ENCODE measurements around the gene SAMD4A.
"Not testable (repeated sequence)": the region's sequence is repeated elsewhere in the genome, so short reads cannot be mapped to it uniquely, and the experiment has no call there.

SAMD4A gene

DNA sequence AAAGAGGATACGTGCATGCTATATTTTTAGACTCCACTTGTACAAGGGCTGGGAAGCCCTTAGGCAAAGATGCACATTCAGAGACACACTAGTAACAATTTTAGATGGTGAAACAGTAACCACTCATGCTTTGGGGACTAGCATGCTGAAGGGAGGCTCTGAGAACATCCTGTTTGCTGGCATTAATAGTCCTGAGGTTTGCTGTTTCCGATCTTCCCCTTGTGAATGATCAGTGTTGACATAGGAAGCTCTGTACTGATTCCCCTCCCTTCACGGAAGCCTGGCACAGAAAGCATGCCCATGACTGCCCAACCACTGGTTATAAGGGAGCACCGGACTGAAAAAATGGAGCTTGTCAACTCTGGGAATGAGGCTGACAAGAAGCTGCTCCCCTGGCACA, 171.1 kb downstream of the SAMD4A start:
- DNase-seq, result no peak

DNA sequence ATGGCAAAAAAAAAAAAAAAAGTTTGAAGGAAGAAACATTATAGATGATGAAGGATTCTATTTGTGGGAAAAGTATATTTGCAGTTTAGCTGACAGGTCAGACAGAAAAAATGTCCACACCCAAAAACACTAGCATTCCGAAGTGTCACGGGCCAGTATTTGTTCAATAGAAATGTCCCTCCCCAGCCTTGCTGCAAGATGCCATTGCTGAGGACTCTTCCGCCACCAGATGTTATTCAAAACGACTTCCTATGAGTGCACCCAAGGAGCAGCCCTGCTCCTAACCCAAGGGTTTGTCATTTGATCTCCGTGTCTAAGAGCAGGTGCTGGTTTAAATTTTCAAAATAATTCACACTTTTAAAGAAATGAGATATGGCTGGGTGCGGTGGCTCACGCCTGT, 172.6 kb downstream of the SAMD4A start:
- DNase-seq, result no peak

DNA sequence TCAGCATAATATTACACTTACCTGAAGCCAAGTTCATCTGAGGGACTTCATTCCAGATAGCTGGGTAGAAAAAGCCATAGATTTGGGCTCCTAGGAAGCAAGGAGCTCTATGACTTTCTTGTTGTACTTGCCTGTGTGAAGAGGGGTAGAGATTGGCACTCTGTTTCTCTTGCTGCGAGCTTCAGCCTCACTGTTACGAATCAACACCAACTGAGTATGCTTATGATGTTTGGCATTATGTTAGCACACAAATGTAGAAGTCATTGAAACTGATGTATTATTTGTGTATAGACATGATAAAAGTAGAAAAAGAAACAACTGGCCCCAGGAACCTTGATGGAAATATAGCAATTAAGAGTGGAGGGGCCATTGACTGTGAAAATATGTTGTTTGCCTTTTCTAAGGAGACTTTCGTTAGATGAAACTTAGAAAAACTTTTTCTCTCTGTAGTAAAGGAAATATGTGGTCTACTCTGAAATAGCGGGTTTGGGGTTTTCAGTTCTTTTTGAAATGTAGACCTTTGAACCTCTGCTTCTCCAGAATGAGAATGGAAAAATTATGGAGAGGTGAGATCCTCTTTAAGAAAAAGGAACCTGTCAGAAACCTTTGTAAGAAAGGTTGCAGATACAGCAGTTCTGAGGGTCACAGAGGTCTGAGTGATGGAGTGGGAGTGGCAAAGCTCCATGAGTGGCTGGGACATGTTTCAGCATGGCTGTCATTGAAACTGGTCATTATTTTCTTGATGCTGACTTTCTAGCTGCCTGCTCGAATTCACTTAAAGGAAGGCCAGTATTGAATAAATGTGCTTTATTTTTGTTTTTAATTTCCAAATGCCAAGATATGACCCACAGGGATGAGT, 175.8 kb downstream of the SAMD4A start:
- no peak for DNase-seq

DNA sequence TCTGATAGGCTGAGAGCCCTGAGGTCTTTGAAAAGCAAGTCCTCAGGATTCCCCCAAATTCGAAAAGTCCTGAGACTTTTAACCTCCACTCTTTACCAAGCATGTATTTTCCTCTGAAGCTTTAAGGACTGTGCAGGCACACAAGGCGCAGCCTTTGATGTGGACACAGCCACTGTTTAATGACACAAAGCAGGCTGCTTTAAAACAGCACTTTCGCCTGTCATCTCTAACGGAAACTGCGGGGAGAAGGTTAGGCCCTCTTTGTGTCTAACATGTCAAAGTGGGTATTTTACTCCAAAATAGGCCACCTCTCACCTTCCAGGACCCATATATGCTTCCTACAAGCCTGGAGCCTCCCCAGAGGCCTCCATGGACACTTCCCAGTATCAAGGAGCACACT, 176.5 kb downstream of the SAMD4A start:
- DNase-seq, result no peak

DNA sequence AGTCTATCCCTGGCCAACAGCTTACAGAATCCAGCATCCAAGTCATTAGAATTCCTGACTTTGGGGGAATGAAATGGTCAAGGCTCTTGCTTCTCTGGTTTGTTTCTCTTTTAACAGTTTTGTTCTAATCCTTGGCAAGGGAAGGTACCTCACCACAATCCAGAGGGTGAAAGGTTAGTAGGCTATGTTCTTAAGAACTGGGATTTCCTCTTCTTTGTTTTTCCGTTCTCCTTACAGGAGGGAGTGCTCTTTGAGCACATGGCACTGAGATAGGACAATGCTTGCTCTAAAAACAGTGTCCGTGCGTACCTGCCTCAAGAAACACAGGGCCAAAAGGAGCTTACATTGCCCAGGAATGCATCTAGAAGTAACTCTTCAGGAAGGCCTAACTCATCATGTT, 179.1 kb downstream of the SAMD4A start:
- no peak for DNase-seq

DNA sequence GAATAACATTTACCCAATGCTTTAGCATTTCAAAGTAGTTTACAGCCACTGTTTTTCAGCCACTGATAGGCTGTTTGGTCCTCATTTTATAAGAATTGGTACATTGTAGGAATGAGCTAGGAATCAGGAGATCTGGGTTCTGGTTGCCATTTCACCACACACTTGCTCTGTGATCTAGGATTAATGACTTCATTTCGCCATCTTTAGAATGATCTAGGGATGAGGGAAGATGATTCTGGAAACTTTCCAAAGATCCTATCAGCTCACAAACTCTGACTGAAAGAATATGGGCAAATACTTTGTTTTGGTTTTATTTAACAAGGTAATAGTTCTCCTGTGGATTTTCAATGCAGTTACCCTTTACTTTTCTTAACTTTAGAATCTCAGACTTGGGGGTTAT, 180.7 kb downstream of the SAMD4A start:
- DNase-seq, result no peak

DNA sequence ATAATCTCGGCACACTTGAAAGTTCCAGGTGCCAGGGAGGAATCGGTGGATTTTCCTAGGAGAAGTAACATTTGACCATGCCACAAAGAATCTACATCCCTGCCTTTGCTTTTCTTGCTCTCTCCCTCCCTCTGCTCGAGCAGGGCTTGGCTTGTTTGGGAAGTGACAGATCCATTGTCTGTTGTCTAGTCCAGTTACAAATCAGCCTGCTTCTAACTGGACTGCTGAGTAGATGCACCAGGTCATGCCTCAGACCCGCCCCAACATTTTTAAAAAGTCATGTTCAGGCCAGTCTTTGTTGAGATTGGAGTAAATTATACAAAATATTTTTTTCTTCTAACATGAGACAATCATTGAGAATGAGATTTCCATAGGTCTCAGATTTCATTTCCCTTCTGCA, 182.3 kb downstream of the SAMD4A start:
- DNase-seq, result no peak

DNA sequence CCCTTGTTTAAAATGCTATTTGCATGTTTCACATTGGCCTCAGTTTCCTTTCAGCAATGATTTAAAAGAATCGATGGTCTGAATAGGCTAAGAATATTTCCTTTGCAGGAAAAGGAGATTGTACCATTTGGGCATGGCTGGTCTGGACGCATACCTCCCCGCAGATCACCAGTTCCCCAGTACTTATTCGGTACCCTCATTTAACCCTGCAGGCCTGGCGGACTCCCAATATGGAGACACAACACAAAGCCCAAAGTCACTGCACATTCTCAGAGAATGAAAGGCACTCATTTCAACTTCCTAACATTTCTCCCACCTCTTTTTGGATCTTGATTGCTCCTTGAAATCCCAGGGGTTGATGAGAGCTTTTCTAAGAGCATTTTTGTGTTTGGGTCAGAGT, 182.8 kb downstream of the SAMD4A start:
- DNase-seq, result no peak

DNA sequence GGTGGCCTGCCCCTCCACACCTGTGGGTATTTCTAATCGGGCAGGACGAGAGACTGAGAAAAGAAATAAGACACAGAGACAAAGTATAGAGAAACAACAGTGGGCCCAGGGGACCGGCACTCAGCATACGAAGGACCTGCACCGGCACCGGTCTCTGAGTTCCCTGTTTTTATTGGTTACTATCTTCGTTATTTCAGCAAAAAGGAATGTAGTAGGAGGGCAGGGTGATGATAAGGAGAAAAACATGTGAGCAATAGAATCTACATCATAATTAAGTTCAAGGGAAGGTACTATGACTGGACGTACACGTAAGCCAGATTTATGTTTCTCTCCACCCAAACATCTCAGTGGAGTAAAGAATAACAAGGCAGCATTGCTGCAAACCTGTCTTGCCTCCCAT, 185.7 kb downstream of the SAMD4A start:
- not testable (repeated sequence) for DNase-seq

DNA sequence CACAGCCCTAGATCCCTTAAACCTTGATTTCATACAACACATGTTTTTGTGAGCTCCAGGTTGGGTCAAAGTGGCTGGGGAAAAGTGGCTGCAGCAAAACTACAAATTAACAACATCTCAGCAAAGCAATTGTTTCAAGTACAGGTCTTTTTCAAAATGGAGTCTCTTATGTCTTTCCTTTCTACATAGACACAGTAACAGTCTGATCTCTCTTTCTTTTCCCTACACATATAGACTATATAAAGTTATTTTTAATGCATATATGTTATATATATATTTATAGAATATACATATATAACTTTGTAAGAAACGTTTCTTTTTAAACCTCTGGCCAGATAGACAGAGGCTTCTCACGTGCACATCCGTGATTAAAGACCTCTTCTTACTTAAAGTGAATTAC, 186.5 kb downstream of the SAMD4A start:
- DNase-seq, result not testable (repeated sequence)

DNA sequence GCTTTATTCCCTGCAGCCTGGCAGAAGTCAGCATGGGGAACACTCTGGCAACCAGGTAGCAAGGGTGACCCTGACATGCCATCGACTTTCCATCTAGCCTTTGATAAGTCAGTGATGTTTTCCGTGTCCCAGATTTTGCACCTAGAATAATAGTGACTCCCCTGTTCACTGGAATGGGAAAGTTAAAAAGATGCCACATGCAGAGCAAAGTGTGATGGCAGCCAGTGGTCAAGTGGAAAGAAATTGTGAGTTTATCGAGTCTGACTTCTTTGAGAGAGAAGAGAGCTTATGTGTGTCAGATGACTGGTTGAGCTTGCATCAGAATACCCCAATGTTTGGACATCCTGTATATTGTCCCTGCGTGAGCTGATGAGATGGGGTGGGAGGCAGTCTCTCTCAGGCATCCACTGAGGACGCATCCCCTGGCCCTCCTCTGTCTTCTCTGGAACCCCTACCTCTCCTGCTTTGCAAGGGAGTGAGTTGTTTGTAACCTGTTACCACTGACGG, 187.2 kb downstream of the SAMD4A start:
- no peak for DNase-seq

DNA sequence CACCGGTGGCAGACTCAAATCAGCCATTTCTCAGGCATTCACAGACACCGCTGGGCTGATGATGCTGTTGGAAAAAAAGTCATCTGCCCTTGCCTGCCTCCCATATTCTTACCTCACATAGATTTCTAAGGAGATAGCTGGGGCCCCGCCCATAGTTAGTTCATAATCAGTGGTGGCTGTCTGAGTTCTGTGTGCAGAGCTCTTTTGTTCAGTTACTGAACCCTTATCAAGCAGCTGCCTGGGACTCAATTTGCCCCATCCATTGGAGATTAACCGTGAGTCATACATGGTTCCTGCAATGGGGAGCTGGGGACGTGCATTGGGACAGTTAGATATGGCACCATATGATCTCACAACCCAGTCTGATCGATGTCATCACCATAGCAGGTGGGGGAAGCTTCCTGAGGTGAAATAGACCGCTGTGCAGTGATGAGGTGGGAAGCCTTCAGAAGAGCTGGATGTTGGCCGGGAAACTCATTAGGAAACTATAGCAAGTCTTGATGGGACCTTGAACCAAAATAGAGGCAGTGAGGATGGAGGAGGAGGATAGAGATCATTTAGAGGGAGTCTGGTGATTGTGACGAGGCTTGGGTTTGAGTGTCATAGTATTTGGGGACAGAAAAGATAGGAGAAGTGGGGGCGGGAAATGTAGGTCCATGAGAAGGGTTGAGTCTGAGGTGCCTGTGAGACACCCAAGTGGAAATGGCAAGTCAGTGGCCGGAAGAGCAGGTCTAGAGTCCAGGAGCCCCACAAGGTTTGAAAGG, 187.9 kb downstream of the SAMD4A start:
- no peak for DNase-seq

DNA sequence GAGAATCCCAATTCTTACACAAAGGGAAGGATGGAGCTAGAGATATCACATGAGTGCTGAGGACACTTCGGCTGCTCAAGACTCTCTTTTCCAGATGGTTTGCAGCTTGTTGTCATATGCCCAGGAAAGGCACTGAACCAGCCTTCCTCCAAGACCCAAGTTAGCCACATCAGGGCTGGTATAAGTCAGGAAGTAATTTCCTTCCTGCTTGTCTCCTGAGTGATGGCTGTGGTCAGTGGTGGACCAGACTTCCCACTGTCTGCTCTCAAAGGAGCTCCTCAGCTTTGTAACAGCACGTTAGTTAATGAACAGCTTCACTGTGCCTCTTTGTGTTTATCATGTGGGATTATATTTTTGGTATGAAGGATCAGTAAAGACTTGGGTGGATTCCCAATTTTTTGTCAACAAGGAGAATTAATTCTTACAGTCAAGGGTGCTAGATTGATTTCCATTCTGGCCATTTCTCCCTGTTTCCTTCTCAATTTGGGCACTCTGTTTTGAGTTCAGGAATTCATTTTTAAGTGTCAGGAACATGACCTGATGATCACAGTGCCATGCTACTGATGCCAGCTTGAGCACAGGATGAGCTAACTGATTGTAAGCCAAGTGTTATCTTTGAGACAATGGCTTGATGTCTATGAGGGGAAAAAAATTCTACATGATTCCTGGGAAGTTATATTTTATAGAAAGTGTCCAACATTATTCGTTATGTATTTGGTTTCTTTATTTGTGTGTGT, 189.9 kb downstream of the SAMD4A start:
- no peak for DNase-seq

DNA sequence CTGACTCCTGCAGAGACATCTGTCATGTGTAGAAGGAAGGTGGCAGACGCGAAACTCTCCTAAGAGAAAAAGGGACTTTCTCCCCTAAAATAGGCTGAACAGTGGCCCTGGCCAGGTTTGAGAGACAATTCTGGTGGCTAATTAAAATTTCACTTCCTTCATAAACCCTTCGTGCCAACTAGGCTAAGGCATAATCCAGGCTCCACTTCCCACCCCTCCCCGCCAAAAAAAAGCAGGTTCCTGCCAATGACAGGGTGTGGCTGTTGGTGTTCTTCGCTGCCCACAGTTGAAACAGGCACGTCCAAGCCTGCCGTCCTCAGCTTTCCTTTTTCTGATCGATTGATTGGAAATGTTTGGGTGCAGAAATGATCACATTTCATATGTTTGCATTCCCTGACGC, 191.1 kb downstream of the SAMD4A start:
- DNase-seq, result no peak

DNA sequence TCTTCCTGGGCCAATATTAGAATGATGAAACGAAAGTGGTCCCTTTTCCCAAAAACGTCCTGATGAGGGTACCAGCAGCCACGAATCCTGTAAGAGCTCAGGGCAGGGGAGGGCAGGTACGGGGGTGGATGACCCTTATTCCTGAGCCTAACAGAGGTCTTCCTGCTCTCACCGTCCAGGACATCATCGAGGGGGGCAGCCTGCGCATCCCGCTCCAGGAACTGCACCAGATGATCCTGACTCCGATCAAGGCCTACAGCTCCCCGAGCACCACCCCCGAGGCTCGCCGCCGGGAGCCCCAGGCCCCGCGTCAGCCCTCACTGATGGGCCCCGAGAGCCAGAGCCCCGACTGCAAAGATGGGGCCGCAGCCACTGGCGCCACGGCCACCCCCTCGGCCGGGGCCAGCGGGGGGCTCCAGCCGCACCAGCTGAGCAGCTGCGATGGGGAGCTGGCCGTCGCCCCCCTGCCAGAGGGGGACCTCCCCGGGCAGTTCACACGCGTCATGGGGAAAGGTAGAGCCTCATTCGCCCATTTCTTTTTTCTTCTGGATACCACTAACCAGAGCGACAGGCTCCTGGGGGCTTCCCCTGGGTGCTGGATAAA, 193.2 kb downstream of the SAMD4A start:
- no peak for DNase-seq

DNA sequence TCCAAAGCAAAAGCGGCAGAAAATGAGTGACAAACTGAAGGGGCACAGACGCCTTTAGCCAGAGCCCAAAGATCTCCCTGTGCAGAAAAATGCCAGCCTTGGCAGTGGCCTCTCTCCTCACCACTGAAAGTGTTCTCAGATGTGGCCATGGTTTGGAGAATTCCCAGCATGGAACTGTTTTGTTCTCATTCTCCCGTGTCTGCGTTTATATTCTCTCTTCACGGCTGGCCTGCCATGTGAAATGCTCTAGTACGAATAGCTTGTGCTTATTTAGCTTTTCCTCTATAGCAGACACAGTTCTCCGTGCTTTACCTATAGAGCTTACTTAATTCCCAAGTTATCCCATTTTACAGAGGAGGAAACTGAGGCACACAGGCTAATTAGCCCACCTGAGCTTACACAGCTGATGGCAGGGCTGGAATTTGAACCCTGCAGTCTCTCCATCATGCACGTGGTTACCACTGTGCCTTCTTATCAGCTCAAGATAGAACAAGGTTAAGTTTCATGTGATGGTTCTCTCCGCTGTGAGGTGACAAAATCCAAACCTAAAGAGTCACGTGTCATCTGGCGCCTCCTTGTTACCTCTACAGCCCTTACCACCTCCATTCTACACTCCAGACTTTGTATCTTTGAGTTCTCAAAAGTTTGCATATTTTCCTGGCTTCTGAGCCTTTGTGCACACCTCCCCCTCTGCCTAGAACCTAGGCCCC, 194.1 kb downstream of the SAMD4A start:
- DNase-seq, result no peak

DNA sequence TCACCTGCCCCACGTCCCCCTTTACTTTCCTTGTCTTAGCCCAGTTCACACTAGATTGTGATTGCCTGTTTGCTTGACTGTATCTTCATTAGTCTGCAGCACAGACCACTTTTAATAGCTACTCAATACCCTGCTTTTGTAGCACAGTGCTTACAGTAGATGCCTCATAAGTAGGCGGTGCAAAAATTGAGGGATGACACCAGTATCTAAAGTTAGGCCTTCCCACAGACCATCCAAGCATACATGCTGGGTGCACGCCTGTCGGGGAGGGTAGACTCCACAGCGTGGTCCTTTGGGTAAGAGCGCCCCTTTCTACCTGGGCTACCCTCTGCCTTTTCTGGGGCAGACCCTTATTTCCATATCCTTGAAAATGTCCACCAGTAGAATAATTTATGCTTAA, 194.9 kb downstream of the SAMD4A start:
- DNase-seq, result no peak

DNA sequence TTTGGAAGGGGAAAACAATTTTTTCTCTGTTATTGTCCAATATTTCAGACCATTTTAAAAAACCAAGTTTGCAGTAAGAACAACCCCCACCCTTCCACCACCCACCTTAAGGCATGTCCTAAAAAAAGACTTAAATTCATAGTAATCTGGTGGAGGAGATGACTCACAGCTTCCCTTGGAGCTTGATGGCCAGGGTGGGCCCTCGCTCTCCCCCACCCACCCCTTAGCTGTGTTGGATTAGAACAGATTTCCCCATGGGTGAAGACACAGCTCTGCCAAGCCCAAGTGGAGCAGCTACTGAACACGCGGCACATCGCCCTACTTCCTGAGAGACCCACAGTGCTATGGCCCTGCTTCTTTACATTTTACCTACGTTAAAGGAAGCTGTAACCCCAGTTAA, 195.4 kb downstream of the SAMD4A start:
- no peak for DNase-seq

DNA sequence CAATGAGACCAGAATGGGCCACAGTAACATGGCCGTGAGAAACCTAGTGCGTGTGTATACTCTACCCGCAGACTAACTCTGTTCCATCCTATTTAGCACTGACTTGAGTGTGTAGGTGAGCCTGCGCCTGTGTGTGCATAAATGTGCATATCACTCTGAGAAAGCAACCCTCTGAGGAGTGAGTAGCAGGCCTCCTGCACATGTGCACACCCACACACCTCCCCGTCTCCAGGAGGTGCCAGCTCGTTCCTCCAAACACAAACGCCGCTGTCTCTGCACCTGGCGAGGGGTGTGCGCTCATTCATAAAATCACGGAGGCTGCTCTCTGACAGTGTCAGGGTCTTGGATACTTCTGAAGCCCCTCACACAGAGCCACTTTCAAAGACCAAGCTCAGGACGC, 196.8 kb downstream of the SAMD4A start:
- no peak for DNase-seq

DNA sequence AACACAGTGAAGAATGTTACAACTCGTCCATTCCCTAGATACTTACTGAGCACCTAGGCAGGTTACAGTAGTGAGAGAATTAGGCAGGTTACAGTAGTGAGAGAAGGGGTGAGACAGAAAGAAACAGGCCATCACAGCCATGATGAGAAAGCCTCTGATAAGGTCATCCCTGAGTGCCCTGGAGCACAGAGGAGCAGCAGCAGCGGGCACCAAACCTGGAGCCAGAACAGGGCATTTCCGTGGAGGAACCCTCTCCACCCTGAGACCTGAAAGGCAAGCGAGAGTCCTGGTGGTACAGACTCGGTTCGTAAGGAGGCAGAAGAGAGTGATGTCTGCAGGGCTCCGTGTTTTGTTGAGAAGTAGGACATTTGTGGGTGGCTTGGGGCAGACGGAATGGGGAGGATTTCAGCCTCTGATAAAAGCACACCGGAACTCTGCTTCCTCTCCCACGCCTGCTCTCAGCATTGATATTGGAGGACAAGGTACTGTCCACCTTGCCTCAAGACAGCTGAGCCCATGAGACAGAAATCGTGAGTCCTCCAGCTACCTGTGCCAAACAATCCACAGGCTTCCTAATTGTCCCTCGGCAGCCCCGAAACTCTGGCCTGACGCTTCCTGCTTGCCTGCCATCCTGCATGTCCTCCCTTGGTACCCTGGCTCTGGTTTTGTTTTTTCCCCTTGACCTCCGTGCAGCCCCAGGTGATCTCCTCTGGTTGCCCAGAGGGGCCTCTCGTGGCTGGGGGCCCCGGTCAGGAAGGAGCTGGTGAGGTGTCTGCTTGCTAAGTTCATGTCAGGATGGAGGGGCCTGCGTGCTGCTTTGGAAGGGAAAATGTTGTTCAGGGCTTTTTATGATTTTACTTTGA, 199.6 kb downstream of the SAMD4A start:
- peak in 1 of 2 experiments; percentile 41 for DNase-seq

DNA sequence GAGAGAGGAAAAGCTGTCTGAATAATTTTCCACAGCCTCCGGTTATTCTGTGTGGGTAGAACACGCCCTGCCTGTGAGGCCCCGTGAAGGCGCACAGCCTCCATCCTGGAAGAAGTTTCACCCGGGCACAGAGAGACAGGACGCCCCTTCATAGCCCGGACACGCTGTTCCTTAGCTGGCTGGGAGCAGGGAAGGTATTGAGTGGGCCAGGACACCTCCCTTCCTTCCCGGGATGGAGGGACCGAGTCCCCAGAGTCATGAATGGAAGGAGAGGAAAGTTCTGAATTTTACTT, 200.2 kb downstream of the SAMD4A start:
- DNase-seq, result no peak

DNA sequence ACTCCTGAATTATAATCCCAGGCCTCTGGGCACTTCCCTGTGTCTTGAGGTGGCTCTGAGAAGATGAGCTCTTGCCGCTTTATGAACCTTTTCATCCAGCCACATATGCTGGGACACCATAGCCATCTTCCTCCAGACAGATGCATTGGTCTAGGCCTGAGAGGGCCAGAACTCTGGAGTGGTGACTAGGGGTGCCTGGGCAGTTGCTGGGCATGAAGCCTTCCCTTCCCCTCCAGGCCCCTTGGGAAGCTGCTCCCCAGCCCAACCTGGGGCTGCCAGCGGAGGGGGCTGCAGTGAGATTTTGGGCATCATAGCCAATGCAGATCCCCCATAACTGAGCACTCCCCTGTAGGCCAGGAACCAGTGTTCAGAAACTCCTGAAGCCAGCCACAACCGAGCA, 200.5 kb downstream of the SAMD4A start:
- DNase-seq, result no peak

All from activated T-cell treated with anti-CD3 and anti-CD28 coated beads, Interleukin-2, amount 50 U/mL, for 48 hours (primary cell).